ENCODE measurements around the gene GABRG3. TPM values are rescaled to one million over a fixed set of nuclear protein-coding genes. Genes with fewer than 3 reads are reported as not detected.

The GABRG3 gene
- total RNA-seq, 1 experiment from 2014 or later, result 0.15 TPM

DNA sequence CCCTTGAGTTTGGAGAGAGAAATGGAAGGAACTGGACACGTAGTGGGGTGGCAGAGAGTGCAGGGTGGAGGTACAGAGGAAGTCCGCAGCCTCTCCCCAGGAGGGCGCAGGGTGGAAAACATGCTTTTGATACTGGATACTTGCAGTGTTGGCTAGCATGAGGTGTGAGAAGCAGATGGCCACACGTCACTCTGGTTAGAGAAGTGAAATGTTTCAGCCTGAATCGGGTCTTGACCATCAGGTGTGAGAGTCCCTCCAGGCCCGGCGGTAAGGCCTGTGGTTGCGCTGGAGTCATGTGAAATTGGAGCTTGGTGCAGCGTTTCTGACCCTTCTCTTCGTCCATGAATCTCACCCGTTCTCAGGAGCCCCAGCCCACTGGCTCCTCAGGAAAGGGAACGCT is 93.1 kb downstream of the GABRG3 start:
- Histone ChIP-seq H3K23me2 (ENCODE audit: insufficient read length, low read depth, low read length, poor library complexity, severe bottlenecking) (no peaks in the 10 kb centered on the region), H3K27ac (ENCODE audit: insufficient read length, low read depth, low read length) (no peak overlapping the region), H3K18ac (ENCODE audit: insufficient read length, low read depth, low read length) (no peak overlapping the region), H3K23ac (ENCODE audit: insufficient read length, low read depth, low read length) (no peak overlapping the region), H3K56ac (ENCODE audit: insufficient read length, low read depth, low read length) (no peak overlapping the region), H3K4me2 (ENCODE audit: insufficient read depth, insufficient read length, low read length) (no peak overlapping the region), H2AK5ac (ENCODE audit: insufficient read length, low read length) (no peak overlapping the region), H3K9ac (ENCODE audit: extremely low read depth, insufficient read length, low read length) (no peak overlapping the region), H3K79me1 (ENCODE audit: insufficient read depth, low read depth, low read length, poor library complexity, severe bottlenecking) (no peaks in the 10 kb centered on the region), H2BK12ac (ENCODE audit: insufficient read length, low read depth, low read length) (no peak overlapping the region), H3K9me3 (ENCODE audit: control insufficient read depth, low read depth, low read length) (no peaks in the 10 kb centered on the region), H4K91ac (ENCODE audit: insufficient read length, low read depth, low read length) (no peak overlapping the region), H4K5ac (ENCODE audit: insufficient read length, low read depth, low read length) (no peak overlapping the region), H3K27me3 (ENCODE audit: insufficient read depth, low read length) (no peaks in the 10 kb centered on the region), H3K14ac (ENCODE audit: insufficient read depth, low read length) (no peak overlapping the region), H3T11ph (ENCODE audit: low read length) (no peak overlapping the region), H2BK15ac (ENCODE audit: low read depth, low read length) (no peak overlapping the region), H3K4ac (ENCODE audit: low read depth, low read length) (no peak overlapping the region), H4K20me1 (ENCODE audit: control insufficient read depth, insufficient read depth, insufficient read length) (no peaks in the 10 kb centered on the region), H2BK120ac (ENCODE audit: low read depth, low read length, poor library complexity, severe bottlenecking) (no peak overlapping the region), H4K8ac (replicated peaks; ENCODE audit: insufficient read length, low read depth, low read length) (no peak overlapping the region), H2AFZ (ENCODE audit: low read length) (no peak overlapping the region), H2BK20ac (ENCODE audit: low read depth, low read length, poor library complexity, severe bottlenecking) (no peak overlapping the region), H3K79me2 (ENCODE audit: insufficient read depth, low read length) (no peaks in the 10 kb centered on the region), H3K4me1 (ENCODE audit: insufficient read depth, low read length) (no peaks in the 10 kb centered on the region), H2BK5ac (ENCODE audit: insufficient read length, low read length) (no peak overlapping the region)
- H3K9me3 Mint-ChIP-seq, result peaks cover 9% of the 10 kb centered on the region in 2 experiments; a peak in 4 of 5 replicates
- H3K4me1 Mint-ChIP-seq, result no peaks in the 10 kb centered on the region
- no peak for DNase-seq
- TF ChIP-seq, protein P1, sequence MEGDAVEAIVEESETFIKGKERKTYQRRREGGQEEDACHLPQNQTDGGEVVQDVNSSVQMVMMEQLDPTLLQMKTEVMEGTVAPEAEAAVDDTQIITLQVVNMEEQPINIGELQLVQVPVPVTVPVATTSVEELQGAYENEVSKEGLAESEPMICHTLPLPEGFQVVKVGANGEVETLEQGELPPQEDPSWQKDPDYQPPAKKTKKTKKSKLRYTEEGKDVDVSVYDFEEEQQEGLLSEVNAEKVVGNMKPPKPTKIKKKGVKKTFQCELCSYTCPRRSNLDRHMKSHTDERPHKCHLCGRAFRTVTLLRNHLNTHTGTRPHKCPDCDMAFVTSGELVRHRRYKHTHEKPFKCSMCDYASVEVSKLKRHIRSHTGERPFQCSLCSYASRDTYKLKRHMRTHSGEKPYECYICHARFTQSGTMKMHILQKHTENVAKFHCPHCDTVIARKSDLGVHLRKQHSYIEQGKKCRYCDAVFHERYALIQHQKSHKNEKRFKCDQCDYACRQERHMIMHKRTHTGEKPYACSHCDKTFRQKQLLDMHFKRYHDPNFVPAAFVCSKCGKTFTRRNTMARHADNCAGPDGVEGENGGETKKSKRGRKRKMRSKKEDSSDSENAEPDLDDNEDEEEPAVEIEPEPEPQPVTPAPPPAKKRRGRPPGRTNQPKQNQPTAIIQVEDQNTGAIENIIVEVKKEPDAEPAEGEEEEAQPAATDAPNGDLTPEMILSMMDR (conservative IDR thresholded peaks at IDR 0.05), result no peak
- peaks cover 0 to 7% (median 5%) of the 10 kb centered on the region in 3 experiments; a peak in 3 of 7 replicates for H3K36me3 Mint-ChIP-seq (ENCODE audit: insufficient read depth in 1 of 3, low read depth in 3 of 3)
- WGBS (ENCODE audit: extremely low coverage, insufficient read length, low lambda C conversion rate), result no CpG with 5 or more reads among the region's 12 CpGs
- no peak overlapping the region for H3K27ac Mint-ChIP-seq
- H3K27me3 Mint-ChIP-seq (ENCODE audit: low read depth), result peaks cover 3% of the 10 kb centered on the region
- H3K4me3 Mint-ChIP-seq, result no peak overlapping the region
